ENCODE results near the gene RPS10. TPM values are rescaled to one million over a fixed set of nuclear protein-coding genes. Genes with fewer than 3 reads are reported as not detected.

The RPS10 gene
- total RNA-seq, 1 experiment from 2014 or later: 1,497 TPM

DNA sequence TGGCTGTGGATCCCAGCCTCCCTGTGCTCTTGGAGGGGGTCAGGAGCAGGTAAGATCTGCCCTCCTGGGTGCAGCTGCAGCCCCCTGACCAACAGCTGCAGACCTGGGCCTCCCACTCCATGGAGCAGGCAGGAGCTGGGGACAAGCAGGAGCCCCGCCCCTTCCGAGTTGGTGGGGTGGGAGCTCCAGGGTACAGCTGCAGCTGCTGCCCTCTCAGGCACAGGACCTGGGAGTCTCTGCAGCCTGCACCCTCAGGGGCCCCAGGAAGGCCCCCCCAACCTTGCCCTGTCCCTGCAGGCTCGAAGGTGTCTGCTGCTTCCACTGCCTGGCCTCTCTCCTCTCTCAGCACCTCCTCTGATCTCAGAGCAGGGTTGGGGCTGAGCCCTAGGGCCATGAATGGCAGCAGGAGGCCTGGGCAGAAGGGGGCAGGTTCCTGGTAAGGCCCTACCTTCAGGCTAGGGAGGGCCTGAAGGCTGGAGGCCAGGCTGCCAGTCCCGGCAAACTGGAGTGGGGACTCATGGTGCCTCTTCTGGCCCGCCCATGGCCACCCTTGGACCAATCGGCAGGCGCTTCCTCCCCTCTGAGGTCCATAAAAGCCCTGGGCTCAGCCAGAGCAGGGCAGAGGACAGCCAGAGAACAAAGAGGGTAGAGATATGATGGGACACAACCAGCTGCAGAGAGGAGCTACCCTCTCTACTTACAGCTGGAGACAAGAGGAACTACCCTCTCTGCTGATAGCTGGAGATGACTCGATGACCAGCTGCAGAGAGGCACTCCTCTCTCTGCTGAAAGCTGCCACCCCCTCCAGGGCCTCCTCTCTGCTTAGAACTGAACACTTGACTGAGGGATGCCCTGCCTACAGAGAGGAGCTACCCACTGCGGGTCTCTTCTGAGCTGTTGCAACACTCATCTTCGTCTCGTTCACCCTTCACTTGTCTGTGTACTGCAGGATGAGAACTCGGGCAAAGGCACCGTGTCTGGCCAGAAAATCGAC lies 32.2 kb upstream of the RPS10 start:
- CTCF ChIA-PET: no interaction called here

DNA sequence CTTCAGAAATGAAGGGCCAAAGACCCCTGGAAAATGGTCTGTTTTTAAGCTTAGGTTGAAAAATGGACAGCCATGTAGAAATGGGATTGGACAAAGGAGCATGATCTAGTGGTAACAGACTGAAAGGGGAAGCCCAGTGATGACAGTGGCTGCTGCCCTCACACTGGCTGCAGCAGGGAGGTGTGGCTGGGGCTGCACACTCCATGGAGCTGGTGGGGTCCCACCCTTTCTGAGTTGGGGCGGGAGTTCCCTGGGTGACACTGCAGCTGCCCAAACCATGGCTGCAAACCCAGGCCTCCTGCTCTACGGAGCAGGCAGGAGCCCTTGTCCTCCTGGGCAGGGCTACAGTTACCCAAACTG lies 31.5 kb upstream of the RPS10 start:
- CTCF ChIA-PET: no interaction called here
- no TSS peak for BruUV-seq (replicated peaks)

More for the DNA sequence above, 32.2 kb upstream of the RPS10 start:
- no peak overlapping the region for H3K27ac ChIP-seq (ENCODE audit: low read depth, low read length, poor library complexity, severe bottlenecking)
- H3K36me3 ChIP-seq (ENCODE audit: insufficient read depth, low read length, poor library complexity, severe bottlenecking): no peaks in the 10 kb centered on the region
- no TSS peak for BruUV-seq (replicated peaks)
- H3K9me3 ChIP-seq (ENCODE audit: low read depth, low read length, poor library complexity, severe bottlenecking): no peaks in the 10 kb centered on the region
- no peaks in the 10 kb centered on the region for H3K27me3 ChIP-seq (replicated peaks; ENCODE audit: insufficient read depth, low read depth, low read length, poor library complexity)
- TF ChIP-seq EZH2 (IDR thresholded peaks at IDR 0.05; ENCODE audit: borderline replicate concordance, low read depth, low read length, poor library complexity, severe bottlenecking): no peak
- TF ChIP-seq, protein P1, sequence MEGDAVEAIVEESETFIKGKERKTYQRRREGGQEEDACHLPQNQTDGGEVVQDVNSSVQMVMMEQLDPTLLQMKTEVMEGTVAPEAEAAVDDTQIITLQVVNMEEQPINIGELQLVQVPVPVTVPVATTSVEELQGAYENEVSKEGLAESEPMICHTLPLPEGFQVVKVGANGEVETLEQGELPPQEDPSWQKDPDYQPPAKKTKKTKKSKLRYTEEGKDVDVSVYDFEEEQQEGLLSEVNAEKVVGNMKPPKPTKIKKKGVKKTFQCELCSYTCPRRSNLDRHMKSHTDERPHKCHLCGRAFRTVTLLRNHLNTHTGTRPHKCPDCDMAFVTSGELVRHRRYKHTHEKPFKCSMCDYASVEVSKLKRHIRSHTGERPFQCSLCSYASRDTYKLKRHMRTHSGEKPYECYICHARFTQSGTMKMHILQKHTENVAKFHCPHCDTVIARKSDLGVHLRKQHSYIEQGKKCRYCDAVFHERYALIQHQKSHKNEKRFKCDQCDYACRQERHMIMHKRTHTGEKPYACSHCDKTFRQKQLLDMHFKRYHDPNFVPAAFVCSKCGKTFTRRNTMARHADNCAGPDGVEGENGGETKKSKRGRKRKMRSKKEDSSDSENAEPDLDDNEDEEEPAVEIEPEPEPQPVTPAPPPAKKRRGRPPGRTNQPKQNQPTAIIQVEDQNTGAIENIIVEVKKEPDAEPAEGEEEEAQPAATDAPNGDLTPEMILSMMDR (conservative IDR thresholded peaks at IDR 0.05; ENCODE audit: low read depth, low read length): no peak
- POLR2A ChIA-PET (ENCODE audit: low non-redundant PET): interaction anchor here (0.6 kb wide), 1 partner anchor 9 kb away, joined by 3 read pairs; no protein-coding TSS in a partner anchor
- peak; percentile 41 for DNase-seq (ENCODE audit: low spot score)
- intact Hi-C loops (cut with micrococcal nuclease; ENCODE audit: unreplicated experiment): no loop called here
- H3K4me3 ChIP-seq (ENCODE audit: low read depth, low read length, poor library complexity, severe bottlenecking): no peak overlapping the region
- no peaks in the 10 kb centered on the region for H3K4me1 ChIP-seq (ENCODE audit: insufficient read depth, low read length, poor library complexity, severe bottlenecking)

DNA sequence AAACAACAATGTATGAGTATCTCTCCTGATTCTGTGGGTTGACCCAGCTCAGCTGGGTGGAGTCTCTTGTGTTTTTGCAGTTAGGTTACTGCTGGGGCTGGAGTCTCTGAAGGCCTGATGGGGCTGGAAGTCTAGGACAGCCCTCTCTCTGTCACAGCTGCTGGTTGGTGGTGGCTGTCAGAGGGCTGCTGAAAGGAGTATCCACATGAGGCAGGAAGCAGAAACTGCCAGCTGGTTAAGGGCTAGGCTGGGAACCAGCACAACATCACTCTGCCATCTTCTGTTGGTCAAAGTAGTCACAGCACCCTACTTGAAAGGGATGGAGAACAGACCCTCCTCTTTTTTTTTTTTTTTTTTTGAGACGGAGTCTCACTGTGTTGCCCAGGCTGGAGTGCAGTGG lies 30.0 kb upstream of the RPS10 start:
- no TSS peak for BruUV-seq (replicated peaks)
- H3K36me3 ChIP-seq (ENCODE audit: insufficient read depth, low read length, poor library complexity, severe bottlenecking): no peaks in the 10 kb centered on the region
- POLR2A ChIA-PET (ENCODE audit: low non-redundant PET): no interaction called here

More for the DNA sequence above, 31.5 kb upstream of the RPS10 start:
- Histone ChIP-seq H3K4me1 (ENCODE audit: insufficient read depth, low read length, poor library complexity, severe bottlenecking) (no peaks in the 10 kb centered on the region), H3K4me3 (ENCODE audit: low read depth, low read length, poor library complexity, severe bottlenecking) (no peak overlapping the region), H3K36me3 (ENCODE audit: insufficient read depth, low read length, poor library complexity, severe bottlenecking) (no peaks in the 10 kb centered on the region), H3K27me3 (replicated peaks; ENCODE audit: insufficient read depth, low read depth, low read length, poor library complexity) (no peaks in the 10 kb centered on the region), H3K9me3 (ENCODE audit: low read depth, low read length, poor library complexity, severe bottlenecking) (no peaks in the 10 kb centered on the region), H3K27ac (ENCODE audit: low read depth, low read length, poor library complexity, severe bottlenecking) (no peak overlapping the region)
- TF ChIP-seq, protein P1 (conservative IDR thresholded peaks at IDR 0.05; ENCODE audit: low read depth, low read length): no peak
- TF ChIP-seq EZH2 (IDR thresholded peaks at IDR 0.05; ENCODE audit: borderline replicate concordance, low read depth, low read length, poor library complexity, severe bottlenecking): no peak
- intact Hi-C loops (cut with micrococcal nuclease; ENCODE audit: unreplicated experiment): no loop called here
- no peak for DNase-seq (ENCODE audit: low spot score)
- POLR2A ChIA-PET (ENCODE audit: low non-redundant PET): interaction anchor here (0.6 kb wide), 1 partner anchor 10 kb away, joined by 3 read pairs; no protein-coding TSS in a partner anchor

More for the DNA sequence above, 30.0 kb upstream of the RPS10 start:
- Histone ChIP-seq H3K4me1 (ENCODE audit: insufficient read depth, low read length, poor library complexity, severe bottlenecking) (no peaks in the 10 kb centered on the region), H3K27me3 (replicated peaks; ENCODE audit: insufficient read depth, low read depth, low read length, poor library complexity) (no peaks in the 10 kb centered on the region), H3K9me3 (ENCODE audit: low read depth, low read length, poor library complexity, severe bottlenecking) (no peaks in the 10 kb centered on the region), H3K27ac (ENCODE audit: low read depth, low read length, poor library complexity, severe bottlenecking) (no peak overlapping the region), H3K4me3 (ENCODE audit: low read depth, low read length, poor library complexity, severe bottlenecking) (no peak overlapping the region)
- intact Hi-C loops (cut with micrococcal nuclease; ENCODE audit: unreplicated experiment): no loop called here
- TF ChIP-seq, protein P1 (conservative IDR thresholded peaks at IDR 0.05; ENCODE audit: low read depth, low read length): no peak
- TF ChIP-seq EZH2 (IDR thresholded peaks at IDR 0.05; ENCODE audit: borderline replicate concordance, low read depth, low read length, poor library complexity, severe bottlenecking): no peak
- CTCF ChIA-PET: no interaction called here
- DNase-seq (ENCODE audit: low spot score): peak; percentile 22

Data from A673 (cell line).